GM12801 (cell line): ENCODE measurements around the gene DIP2B.

Experiments
- CTCF ChIP-seq: IDR thresholded peaks from one replicate; pipeline ENCODE4 v1.5.1; 2011; ENCODE audit warnings: control low read depth; ENCODE audit not compliant: insufficient read length; ENCODE audit errors: extremely low read depth

DIP2B gene

GRCh38 chr12:50728417-50728816 is 223.6 kb downstream of the DIP2B start:
- no peak for TF ChIP-seq CTCF

GRCh38 chr12:50728841-50729240 is 224.1 kb downstream of the DIP2B start:
- TF ChIP-seq CTCF: no peak

- no peak for TF ChIP-seq CTCF
Observed at GRCh38 chr12:50732591-50732990, 227.8 kb downstream of the DIP2B start.

- TF ChIP-seq CTCF: no peak
Observed at GRCh38 chr12:50733706-50734105, 228.9 kb downstream of the DIP2B start.

GRCh38 chr12:50734409-50735263 is 229.9 kb downstream of the DIP2B start:
- TF ChIP-seq CTCF: no peak

GRCh38 chr12:50739611-50740010 is 234.8 kb downstream of the DIP2B start:
- no peak for TF ChIP-seq CTCF

GRCh38 chr12:50740307-50740706 is 235.5 kb downstream of the DIP2B start:
- no peak for TF ChIP-seq CTCF
